ENCODE results near the gene ACE. TPM values are rescaled to one million over a fixed set of nuclear protein-coding genes. Genes with fewer than 3 reads are reported as not detected.

ACE gene
- total RNA-seq, 1 donor from 2014 or later, result 9.6 TPM

DNA sequence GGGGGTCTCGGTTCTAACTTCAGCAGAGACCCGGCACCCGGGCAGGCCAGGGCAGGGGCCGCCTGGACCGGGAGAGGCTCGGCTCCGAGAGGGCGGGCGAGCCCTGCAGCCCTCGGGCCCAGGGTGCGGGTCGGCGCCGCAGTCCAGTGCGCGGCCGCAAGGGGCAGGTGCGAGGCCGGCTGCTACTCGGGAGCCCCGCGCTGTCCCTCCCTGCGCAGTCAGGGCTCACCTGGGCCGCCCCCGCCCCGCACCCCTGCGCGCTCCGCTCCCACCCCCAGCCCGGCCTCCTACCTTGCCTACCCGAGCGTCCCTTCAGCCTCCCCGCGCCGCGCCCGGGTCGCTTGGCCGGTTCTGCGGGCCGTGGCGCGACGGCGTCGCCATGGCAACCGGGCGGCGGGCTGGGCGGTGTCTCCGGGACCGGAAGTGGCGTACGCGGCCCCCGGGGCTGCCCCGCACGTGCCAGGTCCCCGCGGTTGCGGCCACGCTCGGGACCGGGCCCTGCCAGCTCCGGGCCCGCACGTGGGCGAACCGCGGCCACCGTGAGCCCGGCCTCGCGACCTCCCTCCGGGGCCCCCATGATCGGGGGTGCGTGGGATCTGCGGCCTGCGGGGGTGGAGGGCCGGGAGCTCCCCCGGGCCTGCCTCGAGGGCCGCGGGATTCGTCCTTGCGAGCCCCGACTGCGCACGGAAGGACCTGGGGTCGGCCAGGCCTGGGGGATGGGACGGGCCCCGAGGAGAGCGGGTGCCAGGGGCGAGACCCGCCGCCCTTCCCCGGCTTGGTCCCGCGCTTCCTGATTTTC is 30.7 kb upstream of the ACE start, which contains the start of gene CYB561:
Gene CYB561 (minus strand): TSS at position 353 of the 799 bp plus-strand sequence. CDS start 8,759 bp downstream, outside the sequence.
- no peak for DNase-seq (ENCODE audit: extremely low spot score in 2 of 2)
- H3K27me3 ChIP-seq, result no peaks in the 10 kb centered on the region
- intact Hi-C loops (cut with DNase I), result loop anchor here (10.0 kb wide), 1 partner anchor 99 kb away; no protein-coding TSS in a partner anchor
- peak within 1 kb of the TSS; percentile 73 to 84 for H3K4me3 ChIP-seq
- peaks cover 32% of the 10 kb centered on the region for H3K4me1 ChIP-seq
- no peaks in the 10 kb centered on the region for H3K9me3 ChIP-seq
- TF ChIP-seq, protein P1, sequence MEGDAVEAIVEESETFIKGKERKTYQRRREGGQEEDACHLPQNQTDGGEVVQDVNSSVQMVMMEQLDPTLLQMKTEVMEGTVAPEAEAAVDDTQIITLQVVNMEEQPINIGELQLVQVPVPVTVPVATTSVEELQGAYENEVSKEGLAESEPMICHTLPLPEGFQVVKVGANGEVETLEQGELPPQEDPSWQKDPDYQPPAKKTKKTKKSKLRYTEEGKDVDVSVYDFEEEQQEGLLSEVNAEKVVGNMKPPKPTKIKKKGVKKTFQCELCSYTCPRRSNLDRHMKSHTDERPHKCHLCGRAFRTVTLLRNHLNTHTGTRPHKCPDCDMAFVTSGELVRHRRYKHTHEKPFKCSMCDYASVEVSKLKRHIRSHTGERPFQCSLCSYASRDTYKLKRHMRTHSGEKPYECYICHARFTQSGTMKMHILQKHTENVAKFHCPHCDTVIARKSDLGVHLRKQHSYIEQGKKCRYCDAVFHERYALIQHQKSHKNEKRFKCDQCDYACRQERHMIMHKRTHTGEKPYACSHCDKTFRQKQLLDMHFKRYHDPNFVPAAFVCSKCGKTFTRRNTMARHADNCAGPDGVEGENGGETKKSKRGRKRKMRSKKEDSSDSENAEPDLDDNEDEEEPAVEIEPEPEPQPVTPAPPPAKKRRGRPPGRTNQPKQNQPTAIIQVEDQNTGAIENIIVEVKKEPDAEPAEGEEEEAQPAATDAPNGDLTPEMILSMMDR (IDR thresholded peaks at IDR 0.05), result peak in 2 of 3 experiments; percentile 16 to 39
- TF ChIP-seq POLR2A (IDR thresholded peaks at IDR 0.05) (peak in 1 of 2 donors; percentile 61), POLR2AphosphoS5 (IDR thresholded peaks at IDR 0.05; ENCODE audit: insufficient read depth in 1 of 2, low read depth in 1 of 2) (no peak)
- H3K27ac ChIP-seq, result peak within 1 kb of the TSS; percentile 93
- H3K36me3 ChIP-seq, result no peaks in the 10 kb centered on the region

DNA sequence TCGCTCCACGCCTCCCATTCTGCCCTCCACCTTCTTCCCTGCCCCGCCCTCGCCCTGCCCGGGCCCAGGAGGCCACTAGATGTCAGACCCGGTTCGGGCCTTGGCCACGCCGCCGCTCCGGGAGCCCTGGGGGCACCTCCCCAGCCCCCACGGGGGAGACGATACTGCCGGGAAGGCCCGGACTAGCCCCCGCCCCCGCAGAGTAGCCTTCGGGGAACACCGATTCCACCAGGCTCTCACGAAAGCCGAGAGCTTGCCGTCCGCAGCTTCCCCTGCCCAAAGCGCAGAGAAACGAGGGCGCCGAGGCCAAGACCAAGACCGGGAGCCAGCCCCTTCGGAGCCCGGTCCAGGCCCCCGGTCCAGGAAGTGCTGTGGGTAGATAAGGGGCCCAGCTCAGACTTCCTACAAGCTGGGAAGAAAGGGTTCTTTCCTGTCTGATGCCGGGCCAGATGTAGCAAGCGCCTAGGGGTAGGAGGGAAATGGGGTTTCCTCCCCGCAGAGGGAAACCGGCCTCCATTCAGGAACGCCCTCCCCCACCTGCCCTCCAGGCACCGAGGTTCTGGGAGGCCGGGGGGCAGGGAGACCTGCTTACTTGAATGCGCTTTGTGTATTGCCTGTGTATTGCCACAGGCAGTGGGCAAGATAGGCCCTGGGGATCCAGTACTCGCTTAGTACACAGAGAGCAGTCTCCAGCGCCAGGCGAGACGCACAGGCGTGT is 29.9 kb upstream of the ACE start:
- H3K4me3 ChIP-seq, result peak overlapping the region; percentile 73 to 84
- H3K9me3 ChIP-seq, result no peaks in the 10 kb centered on the region
- intact Hi-C loops (cut with DNase I), result loop anchor here (10.0 kb wide), 1 partner anchor 98 kb away; no protein-coding TSS in a partner anchor
- no peak for TF ChIP-seq POLR2A (IDR thresholded peaks at IDR 0.05)
- TF ChIP-seq, protein P1 (IDR thresholded peaks at IDR 0.05), result no peak
- peak; percentile 10 to 51 for TF ChIP-seq POLR2AphosphoS5 (IDR thresholded peaks at IDR 0.05; ENCODE audit: insufficient read depth in 1 of 2, low read depth in 1 of 2)
- no peaks in the 10 kb centered on the region for H3K27me3 ChIP-seq
- peaks cover 32% of the 10 kb centered on the region for H3K4me1 ChIP-seq
- peak overlapping the region; percentile 93 for H3K27ac ChIP-seq
- H3K36me3 ChIP-seq, result no peaks in the 10 kb centered on the region
- DNase-seq (ENCODE audit: extremely low spot score in 2 of 2), result no peak

DNA sequence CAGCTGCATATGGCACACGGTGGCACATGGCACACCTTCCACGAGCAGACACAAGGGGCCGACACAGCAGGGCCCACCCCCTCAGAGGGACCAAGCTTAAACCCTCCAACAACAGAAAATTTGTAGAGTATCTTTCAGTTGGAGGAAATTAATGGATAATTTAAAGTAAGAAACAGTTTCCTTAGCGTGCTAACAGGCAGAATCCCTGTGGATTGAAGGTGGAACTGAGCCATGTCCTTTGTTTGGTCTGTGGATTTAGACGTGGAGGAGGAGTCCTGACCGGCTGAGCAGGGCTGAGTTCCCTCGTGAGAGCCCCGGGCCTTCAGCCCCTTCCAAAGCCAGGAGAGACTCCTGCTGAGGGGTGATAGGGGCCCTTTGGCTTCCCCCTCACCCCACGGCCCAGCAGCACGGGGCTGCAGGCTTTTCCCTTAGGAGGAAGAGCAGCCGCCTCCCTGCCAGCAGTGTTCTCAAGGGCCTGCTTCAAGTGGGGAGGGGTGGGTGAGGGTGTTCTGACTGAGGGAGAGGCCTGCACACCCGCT is 29.3 kb upstream of the ACE start:
- Histone ChIP-seq H3K4me3 (peak overlapping the region in 1 of 2 donors; percentile 73), H3K27ac (peak overlapping the region; percentile 93), H3K36me3 (no peaks in the 10 kb centered on the region), H3K27me3 (no peaks in the 10 kb centered on the region), H3K9me3 (no peaks in the 10 kb centered on the region), H3K4me1 (peaks cover 33% of the 10 kb centered on the region)
- TF ChIP-seq, protein P1 (IDR thresholded peaks at IDR 0.05), result no peak
- no peak for TF ChIP-seq POLR2AphosphoS5 (IDR thresholded peaks at IDR 0.05; ENCODE audit: insufficient read depth in 1 of 2, low read depth in 1 of 2)
- TF ChIP-seq POLR2A (IDR thresholded peaks at IDR 0.05), result no peak
- DNase-seq (ENCODE audit: extremely low spot score in 2 of 2), result no peak
- intact Hi-C loops (cut with DNase I), result loop anchor here (10.0 kb wide), 1 partner anchor 97 kb away; no protein-coding TSS in a partner anchor

DNA sequence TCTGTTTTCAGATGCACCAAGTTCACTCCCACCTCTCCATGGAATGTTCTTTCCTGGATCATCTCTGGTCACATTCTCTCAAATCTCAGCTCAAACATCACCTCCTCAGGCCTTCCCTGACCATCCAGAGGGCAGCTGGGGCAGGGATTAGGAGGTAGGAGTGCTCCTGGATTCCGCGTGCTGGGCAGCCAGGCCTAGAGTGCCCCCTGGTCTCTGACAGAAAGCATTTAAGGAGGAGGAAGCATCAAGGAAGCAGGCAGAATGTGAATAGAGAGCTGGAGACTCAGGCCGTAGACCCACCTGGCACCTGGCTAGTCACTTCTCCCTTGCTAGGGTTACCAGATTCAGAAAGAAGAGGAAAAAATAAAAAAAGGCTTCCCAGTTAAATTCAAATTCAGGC is 28.2 kb upstream of the ACE start:
- Histone ChIP-seq H3K4me3 (no peak overlapping the region), H3K9me3 (no peaks in the 10 kb centered on the region), H3K4me1 (peaks cover 44% of the 10 kb centered on the region), H3K36me3 (no peaks in the 10 kb centered on the region), H3K27ac (no peak overlapping the region), H3K27me3 (no peaks in the 10 kb centered on the region)
- intact Hi-C loops (cut with DNase I), result loop anchor here (10.0 kb wide), 1 partner anchor 96 kb away; no protein-coding TSS in a partner anchor
- no peak for DNase-seq (ENCODE audit: extremely low spot score in 2 of 2)
- TF ChIP-seq POLR2AphosphoS5 (IDR thresholded peaks at IDR 0.05; ENCODE audit: insufficient read depth in 1 of 2, low read depth in 1 of 2) (no peak), POLR2A (IDR thresholded peaks at IDR 0.05) (no peak)
- TF ChIP-seq, protein P1 (IDR thresholded peaks at IDR 0.05), result no peak
